Thoracic aorta (tissue), 2 donors: ENCODE measurements around the gene MYBL2. TPM values are rescaled to one million over a fixed set of nuclear protein-coding genes. Genes with fewer than 3 reads are reported as not detected.

Experiments used
- ATAC-seq: fragments of 150-250 bp; one replicate; pipeline ENCODE4 v1.8.0; 2017; ENCODE audit warnings: low read depth; ENCODE audit not compliant: insufficient number of reproducible peaks, low FRiP score
- DNase-seq: peaks from one replicate; pipeline ENCODE4 v3.0.0-alpha.2; 2020; ENCODE audit warnings: low spot score
- H3K27ac ChIP-seq, 2 donors: fragments of 200-600 bp; sonication (generic); 1 replicate in 1 of 2; 2 replicates in 1 of 2; pipeline ENCODE4 v1.5.1; 2016; ENCODE audit warnings: mild to moderate bottlenecking in 2 of 2, moderate library complexity in 2 of 2
- H3K27me3 ChIP-seq: fragments of 200-600 bp; sonication (generic); replicated peaks from 2 replicates; pipeline ENCODE4 v1.6.0; 2016; ENCODE audit warnings: mild to moderate bottlenecking; ENCODE audit not compliant: insufficient read depth
- H3K36me3 ChIP-seq: fragments of 200-600 bp; sonication (generic); one replicate; pipeline ENCODE4 v1.5.1; 2016
- H3K4me1 ChIP-seq, 2 donors: fragments of 200-600 bp; sonication (generic); 1 replicate in 1 of 2; 2 replicates in 1 of 2; pipeline versions ENCODE4 v1.5.1 to v1.6.0; 2016; ENCODE audit warnings: low read depth in 2 of 2, mild to moderate bottlenecking in 1 of 2; ENCODE audit not compliant: control insufficient read depth in 1 of 2
- H3K4me3 ChIP-seq: fragments of 200-600 bp; sonication (generic); 2 replicates; pipeline ENCODE4 v1.5.1; 2016; ENCODE audit warnings: mild to moderate bottlenecking
- H3K9me3 ChIP-seq: fragments of 200-600 bp; sonication (generic); 2 replicates; pipeline ENCODE4 v1.5.1; 2016
- total RNA-seq, 2 donors: library from RNA; depleted of rRNA; stranded (reverse); fragments of >200 nt; gene quantifications; one replicate each; pipeline versions ENCODE4 v1.1.0 to v1.2.3, GENCODE V29; 2016
- TF ChIP-seq, protein P1 (sequence below): fragments of 200-600 bp; sonication (generic); IDR thresholded peaks from one replicate; pipeline ENCODE4 v1.5.1; 2019; ENCODE audit warnings: antibody characterized with exemption

Gene MYBL2
- total RNA-seq, 2 donors from 2014 or later = 0.78 to 0.81 TPM

DNA sequence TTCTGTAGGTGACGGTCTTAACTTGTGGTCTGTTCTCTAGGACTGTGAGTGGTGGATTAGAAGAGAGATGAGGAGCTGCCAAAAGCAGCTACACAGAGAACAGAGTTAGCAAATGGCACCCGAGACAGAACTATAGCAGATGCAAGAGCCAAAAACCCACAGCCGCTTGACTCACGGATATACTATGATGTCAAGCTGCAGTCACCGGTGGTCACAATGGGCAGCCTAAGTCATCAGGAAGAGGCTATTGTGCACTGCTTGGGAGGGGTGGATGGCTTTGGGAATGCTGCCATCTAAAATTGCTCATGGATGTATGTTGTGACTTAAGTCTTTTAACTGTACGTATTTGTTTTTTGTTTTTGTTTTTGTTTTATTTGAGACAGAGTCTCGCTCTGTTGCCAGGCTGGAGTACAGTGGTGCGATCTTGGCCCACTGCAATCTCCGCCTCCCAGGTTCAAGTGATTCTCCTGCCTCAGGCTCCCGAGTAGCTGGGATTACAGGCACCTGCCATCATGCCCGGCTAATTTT, 60.0 kb downstream of the MYBL2 start, which contains the start of gene GTSF1L:
Gene GTSF1L (minus strand): TSS at position 192 of the 528 bp plus-strand sequence. CDS start 308 bp downstream, outside the sequence.
- Histone ChIP-seq H3K9me3 (no peaks in the 10 kb centered on the region), H3K27ac (no peak within 1 kb of the TSS), H3K27me3 (no peaks in the 10 kb centered on the region), H3K4me3 (no peak within 1 kb of the TSS), H3K36me3 (no peaks in the 10 kb centered on the region), H3K4me1 (no peaks in the 10 kb centered on the region)
- no peak for DNase-seq
- TF ChIP-seq, protein P1, sequence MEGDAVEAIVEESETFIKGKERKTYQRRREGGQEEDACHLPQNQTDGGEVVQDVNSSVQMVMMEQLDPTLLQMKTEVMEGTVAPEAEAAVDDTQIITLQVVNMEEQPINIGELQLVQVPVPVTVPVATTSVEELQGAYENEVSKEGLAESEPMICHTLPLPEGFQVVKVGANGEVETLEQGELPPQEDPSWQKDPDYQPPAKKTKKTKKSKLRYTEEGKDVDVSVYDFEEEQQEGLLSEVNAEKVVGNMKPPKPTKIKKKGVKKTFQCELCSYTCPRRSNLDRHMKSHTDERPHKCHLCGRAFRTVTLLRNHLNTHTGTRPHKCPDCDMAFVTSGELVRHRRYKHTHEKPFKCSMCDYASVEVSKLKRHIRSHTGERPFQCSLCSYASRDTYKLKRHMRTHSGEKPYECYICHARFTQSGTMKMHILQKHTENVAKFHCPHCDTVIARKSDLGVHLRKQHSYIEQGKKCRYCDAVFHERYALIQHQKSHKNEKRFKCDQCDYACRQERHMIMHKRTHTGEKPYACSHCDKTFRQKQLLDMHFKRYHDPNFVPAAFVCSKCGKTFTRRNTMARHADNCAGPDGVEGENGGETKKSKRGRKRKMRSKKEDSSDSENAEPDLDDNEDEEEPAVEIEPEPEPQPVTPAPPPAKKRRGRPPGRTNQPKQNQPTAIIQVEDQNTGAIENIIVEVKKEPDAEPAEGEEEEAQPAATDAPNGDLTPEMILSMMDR = no peak
- no peak for ATAC-seq

- TF ChIP-seq, protein P1 = no peak
- no peaks in the 10 kb centered on the region for H3K36me3 ChIP-seq
- H3K4me3 ChIP-seq = no peak overlapping the region
- H3K9me3 ChIP-seq = no peaks in the 10 kb centered on the region
- no peak for DNase-seq
- H3K4me1 ChIP-seq = no peaks in the 10 kb centered on the region
- ATAC-seq = no peak
- H3K27ac ChIP-seq = no peak overlapping the region
- no peaks in the 10 kb centered on the region for H3K27me3 ChIP-seq
Observed at GRCh38 chr20:43727980-43728590, 61.2 kb downstream of the MYBL2 start.

DNA sequence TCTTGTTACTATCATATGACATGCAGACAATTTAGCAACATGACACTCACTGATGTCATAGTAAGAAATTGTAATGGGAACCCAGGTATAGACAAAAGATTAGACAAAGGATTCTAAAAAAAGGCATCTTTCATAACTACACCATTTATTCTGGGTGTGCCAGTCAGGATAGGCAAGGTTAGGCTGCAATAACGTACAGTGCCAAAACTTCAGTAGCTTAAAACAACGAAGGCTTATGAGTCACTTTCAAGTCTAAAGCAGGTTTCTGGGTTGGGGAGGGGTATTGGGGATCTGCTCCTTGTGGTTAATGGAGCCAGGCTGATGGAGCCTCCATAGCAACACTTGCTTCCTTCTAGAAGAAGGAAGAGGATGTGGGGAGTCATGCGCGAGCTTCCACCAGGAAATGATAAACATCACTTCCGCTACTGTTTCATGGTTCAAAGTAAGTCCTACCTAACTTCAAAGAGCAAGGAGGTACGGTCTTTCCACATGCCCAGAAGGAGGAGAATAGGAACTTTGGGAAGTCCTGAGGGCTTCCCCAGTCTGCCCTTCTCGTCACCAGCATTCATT, 61.9 kb downstream of the MYBL2 start:
- Histone ChIP-seq H3K36me3 (no peaks in the 10 kb centered on the region), H3K4me1 (no peaks in the 10 kb centered on the region), H3K27ac (no peak overlapping the region), H3K4me3 (no peak overlapping the region), H3K9me3 (no peaks in the 10 kb centered on the region), H3K27me3 (no peaks in the 10 kb centered on the region)
- ATAC-seq = no peak
- TF ChIP-seq, protein P1 = no peak
- no peak for DNase-seq

- DNase-seq (no peak), ATAC-seq (no peak)
- Histone ChIP-seq H3K27ac (no peak overlapping the region), H3K9me3 (no peaks in the 10 kb centered on the region), H3K27me3 (no peaks in the 10 kb centered on the region), H3K4me1 (no peaks in the 10 kb centered on the region), H3K4me3 (no peak overlapping the region), H3K36me3 (no peaks in the 10 kb centered on the region)
- TF ChIP-seq, protein P1 = no peak
Observed at GRCh38 chr20:43731469-43731868, 64.6 kb downstream of the MYBL2 start.

- H3K4me1 ChIP-seq = no peaks in the 10 kb centered on the region
- H3K4me3 ChIP-seq = no peak overlapping the region
- no peaks in the 10 kb centered on the region for H3K9me3 ChIP-seq
- H3K27me3 ChIP-seq = no peaks in the 10 kb centered on the region
- TF ChIP-seq, protein P1 = no peak
- H3K36me3 ChIP-seq = no peaks in the 10 kb centered on the region
- no peak for ATAC-seq
- H3K27ac ChIP-seq = no peak overlapping the region
- DNase-seq = no peak
Observed at GRCh38 chr20:43731927-43732326, 65.0 kb downstream of the MYBL2 start.
